LNCaP clone FGC (cell line): Measurements from ENCODE around the gene BICC1.

Experiments used
- DNase-seq: peaks from one replicate; pipeline ENCODE4 v3.0.0-alpha.2; 2011; ENCODE audit warnings: low read depth
- H3K4me3 ChIP-seq: 2 replicates; pipeline ENCODE4 v1.5.1; 2011; ENCODE audit warnings: mild to moderate bottlenecking, low read depth, low read length, control low read depth
- TF ChIP-seq, protein P1 (sequence below): IDR thresholded peaks from 2 replicates; pipeline ENCODE4 v1.5.1; 2012; ENCODE audit warnings: mild to moderate bottlenecking; ENCODE audit not compliant: control insufficient read depth, insufficient read depth; ENCODE audit errors: extremely low read depth

Gene BICC1

DNA sequence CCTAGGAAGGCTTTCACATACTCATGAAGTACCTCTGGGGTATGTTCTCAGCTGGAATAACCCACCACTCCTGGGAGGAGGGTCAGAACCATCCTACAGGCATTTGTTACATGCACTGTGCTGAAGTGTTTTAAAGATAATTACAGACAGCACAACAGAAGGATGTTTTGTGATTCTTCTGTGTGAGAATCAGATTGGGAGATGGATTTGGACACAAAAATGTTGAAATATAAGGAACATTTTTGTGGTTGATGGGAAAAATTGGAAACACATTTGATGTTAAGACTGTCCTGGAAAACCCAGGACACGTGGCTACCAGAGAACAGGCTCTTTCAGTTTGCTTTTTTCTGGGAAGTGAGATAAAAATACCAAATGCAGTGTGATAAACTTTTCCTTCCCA lies 61.4 kb downstream of the BICC1 start:
- H3K4me3 ChIP-seq, result no peak overlapping the region
- DNase-seq, result no peak
- TF ChIP-seq, protein P1, sequence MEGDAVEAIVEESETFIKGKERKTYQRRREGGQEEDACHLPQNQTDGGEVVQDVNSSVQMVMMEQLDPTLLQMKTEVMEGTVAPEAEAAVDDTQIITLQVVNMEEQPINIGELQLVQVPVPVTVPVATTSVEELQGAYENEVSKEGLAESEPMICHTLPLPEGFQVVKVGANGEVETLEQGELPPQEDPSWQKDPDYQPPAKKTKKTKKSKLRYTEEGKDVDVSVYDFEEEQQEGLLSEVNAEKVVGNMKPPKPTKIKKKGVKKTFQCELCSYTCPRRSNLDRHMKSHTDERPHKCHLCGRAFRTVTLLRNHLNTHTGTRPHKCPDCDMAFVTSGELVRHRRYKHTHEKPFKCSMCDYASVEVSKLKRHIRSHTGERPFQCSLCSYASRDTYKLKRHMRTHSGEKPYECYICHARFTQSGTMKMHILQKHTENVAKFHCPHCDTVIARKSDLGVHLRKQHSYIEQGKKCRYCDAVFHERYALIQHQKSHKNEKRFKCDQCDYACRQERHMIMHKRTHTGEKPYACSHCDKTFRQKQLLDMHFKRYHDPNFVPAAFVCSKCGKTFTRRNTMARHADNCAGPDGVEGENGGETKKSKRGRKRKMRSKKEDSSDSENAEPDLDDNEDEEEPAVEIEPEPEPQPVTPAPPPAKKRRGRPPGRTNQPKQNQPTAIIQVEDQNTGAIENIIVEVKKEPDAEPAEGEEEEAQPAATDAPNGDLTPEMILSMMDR, result no peak

DNA sequence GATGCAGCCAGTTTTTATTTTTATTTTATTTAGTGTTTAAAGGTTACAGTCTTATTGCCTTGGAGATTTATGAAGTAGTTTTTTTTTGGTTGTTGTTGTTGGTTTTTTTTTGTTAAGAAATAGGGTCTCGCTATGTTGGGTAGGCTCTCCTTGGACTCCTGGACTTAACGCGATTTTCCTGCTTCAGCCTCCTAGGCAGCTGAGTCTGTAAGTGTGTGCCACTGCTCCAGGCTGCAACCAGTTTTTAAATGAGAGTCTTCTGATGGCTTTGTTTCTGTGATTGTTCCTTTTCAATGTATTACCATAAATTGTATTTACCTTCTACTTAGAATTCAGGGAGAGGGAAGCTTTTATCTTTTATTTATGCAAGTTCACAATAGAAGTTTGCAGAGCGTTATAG lies 62.8 kb downstream of the BICC1 start:
- TF ChIP-seq, protein P1, result no peak
- no peak for DNase-seq
- no peak overlapping the region for H3K4me3 ChIP-seq

DNA sequence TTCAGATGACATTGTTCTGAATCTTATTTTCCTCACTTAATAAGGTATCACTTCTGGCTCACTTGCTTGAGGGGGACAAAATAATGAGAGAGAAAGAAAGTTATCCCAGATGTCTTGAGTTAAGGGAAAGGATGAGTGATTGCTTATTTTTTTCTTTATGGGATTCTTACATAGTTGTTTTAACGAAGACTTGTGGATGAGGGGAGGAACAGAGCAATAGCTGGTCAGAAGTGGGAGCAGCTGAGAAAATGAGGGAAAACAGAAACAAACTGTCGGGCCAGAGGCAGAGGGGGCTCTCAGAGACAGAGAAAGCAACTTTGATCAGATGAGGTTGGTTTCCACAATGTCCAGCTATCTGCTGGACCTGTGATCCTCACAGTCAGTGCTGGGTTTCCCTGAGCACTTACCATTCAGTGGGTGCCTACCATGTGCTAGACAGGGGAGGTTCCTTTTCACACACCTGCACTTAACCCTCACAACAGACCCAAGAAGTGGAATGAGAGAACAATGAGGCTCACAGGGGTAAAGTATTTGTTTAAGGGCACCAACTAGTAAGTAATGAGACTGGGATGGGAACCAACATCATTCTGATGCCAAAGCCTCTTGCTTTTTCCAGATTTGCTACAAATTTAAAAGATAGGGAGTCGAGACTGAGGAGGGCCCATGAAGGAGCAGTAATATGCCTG lies 64.2 kb downstream of the BICC1 start:
- no peak for DNase-seq
- TF ChIP-seq, protein P1, result no peak
- no peak overlapping the region for H3K4me3 ChIP-seq

DNA sequence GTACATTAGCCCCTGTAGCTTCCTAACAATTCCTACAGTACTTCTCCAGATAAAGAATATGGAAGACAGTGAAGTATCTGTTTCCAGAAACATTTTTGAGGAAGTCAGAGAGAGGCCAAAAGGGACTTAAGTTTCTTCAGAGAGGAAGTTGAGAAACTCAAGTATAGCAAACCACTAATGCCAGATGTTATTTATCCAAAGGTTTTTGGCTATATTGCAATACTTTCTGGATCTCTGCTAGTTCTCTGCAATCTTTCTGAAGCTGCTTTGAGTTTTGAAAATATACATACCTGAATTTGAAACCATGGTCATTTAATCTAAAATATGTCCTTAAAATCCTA lies 64.7 kb downstream of the BICC1 start:
- TF ChIP-seq, protein P1, result no peak
- no peak overlapping the region for H3K4me3 ChIP-seq
- no peak for DNase-seq

DNA sequence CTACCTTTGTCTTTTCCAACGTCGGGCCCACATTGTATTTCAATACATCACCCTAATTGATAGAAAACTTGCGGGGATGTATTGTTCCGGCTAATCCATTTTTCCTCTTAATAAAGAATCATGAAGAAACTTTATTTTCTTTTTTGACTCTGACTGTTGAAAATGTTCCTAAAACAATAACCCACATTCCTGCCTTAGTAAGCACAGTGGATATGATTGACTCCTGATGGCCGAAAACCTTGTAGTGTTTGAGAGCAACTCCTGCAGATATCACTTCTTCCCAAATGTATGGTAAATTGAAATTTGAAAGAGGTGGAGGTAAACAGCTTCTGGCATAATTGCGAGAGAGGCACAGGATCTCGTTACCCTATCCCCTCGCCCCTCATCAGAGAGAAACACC lies 65.7 kb downstream of the BICC1 start:
- DNase-seq, result no peak
- no peak overlapping the region for H3K4me3 ChIP-seq
- TF ChIP-seq, protein P1, result no peak

DNA sequence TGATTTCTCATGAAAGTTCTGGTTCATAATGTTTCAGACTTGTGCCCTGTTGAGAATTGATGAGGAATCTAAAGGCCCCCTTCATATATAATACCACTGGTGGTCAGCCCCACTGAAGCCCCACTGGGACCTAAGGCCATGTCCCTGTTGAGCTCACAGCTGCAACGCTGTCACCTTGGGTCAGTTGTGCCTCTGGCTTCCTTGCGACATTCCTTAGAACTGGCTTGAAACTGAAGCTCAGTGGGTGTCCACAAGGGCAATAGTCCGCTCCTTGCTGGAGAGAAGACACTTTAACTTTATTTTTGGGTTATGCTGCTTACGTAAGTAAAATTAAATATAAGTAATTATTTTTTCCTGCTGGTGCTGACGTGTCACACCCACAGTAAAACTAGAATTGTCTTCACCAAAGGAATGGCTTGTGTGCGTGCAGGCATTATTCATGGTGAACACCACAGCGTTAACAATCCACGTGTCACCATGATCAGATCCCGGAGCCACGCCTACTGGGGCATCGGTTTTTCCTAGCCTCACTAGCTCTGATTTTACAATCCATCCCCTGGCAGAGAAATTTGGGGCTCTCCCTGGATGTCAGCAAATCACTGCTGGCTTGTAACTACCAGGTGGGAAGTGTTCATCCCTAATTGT lies 66.5 kb downstream of the BICC1 start:
- TF ChIP-seq, protein P1, result no peak
- DNase-seq, result no peak
- no peak overlapping the region for H3K4me3 ChIP-seq

DNA sequence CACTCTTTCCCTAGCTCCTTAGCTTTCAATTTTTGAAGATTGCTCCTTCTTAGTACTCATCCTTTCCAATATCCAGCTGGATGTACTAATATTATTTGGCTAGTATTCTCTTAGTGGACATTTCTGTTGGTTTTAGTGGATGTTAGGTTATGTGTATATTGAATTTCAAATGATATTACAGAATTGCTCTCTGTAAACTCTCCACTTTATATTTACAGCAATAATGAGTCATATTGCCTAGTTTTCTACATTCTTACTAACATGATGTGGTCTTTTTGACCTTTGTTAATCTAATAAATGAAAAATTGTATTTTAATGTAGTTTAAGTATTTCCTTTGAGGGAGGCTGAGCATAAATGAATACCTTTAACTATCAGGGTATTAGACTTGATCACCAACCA lies 69.4 kb downstream of the BICC1 start:
- TF ChIP-seq, protein P1, result no peak
- no peak overlapping the region for H3K4me3 ChIP-seq
- no peak for DNase-seq
